ENCODE measurements around the gene PRODH2. TPM values are rescaled to one million over a fixed set of nuclear protein-coding genes. Genes with fewer than 3 reads are reported as not detected.

Gene PRODH2, protein sequence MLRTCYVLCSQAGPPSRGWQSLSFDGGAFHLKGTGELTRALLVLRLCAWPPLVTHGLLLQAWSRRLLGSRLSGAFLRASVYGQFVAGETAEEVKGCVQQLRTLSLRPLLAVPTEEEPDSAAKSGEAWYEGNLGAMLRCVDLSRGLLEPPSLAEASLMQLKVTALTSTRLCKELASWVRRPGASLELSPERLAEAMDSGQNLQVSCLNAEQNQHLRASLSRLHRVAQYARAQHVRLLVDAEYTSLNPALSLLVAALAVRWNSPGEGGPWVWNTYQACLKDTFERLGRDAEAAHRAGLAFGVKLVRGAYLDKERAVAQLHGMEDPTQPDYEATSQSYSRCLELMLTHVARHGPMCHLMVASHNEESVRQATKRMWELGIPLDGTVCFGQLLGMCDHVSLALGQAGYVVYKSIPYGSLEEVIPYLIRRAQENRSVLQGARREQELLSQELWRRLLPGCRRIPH
- not detected in 2 replicates for total RNA-seq

DNA sequence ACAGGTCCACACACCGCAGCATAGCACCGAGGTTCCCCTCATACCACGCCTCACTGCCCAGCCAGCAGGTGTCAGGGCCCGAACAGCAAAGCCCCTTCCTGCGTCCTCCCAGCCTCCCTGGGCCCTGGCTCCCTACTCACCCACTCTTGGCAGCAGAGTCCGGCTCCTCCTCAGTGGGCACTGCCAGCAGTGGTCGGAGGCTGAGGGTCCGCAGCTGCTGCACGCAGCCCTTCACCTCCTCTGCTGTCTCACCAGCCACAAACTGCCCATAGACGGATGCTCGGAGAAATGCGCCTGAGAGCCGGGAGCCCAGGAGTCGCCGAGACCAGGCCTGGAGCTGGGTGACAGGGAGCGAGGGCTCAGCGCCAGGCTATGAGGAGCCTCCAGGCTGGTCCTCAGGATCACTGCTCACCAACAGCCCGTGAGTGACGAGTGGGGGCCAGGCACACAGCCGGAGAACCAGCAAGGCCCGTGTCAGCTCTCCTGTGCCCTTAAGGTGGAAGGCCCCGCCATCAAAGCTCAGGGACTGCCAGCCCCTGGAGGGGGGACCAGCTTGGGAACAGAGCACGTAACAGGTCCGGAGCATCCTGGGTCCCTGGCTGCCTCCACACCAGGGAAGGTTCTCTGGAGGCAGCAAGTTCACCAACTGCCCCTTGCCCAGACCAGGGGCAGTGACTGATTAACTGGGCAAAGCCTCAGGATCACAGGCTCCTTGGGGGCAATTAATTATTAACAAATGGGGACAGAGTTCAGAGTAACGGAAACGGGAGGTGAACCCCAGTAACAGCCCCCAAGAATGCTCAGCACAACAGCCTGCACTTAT, at the start of gene PRODH2:
PRODH2 (minus strand) TSS at position 626 of the 823 bp plus-strand sequence; CDS start at position 586, 40 bp downstream.
- intact Hi-C loops (cut with micrococcal nuclease): no loop called here

DNA sequence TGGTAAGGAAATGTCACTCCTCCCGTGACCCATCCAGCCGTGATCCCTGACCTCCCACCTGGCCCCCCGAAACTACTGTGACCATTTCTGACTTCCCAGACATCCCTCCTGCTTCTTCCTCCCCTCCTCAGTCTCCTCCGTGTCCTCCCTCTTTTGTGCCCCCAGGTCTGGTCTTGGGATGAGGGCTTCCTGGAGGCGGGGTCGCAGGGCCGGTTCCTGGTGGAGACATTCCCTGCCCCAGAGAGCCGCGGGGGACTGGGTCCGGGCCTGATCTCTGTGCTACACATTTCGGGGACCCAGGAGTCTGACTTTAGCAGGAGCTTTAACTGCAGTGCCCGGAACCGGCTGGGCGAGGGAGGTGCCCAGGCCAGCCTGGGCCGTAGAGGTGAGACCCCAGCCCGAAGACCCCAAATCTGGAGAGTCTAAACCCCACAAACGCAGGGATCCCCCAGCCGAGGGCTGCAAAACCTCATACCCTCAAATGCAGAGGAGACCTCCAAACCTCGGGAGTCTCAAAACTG, 49.1 kb upstream of the PRODH2 start:
- intact Hi-C loops (cut with micrococcal nuclease): loop anchor here (10.0 kb wide), 1 partner anchor 167 kb away; no protein-coding TSS in a partner anchor

DNA sequence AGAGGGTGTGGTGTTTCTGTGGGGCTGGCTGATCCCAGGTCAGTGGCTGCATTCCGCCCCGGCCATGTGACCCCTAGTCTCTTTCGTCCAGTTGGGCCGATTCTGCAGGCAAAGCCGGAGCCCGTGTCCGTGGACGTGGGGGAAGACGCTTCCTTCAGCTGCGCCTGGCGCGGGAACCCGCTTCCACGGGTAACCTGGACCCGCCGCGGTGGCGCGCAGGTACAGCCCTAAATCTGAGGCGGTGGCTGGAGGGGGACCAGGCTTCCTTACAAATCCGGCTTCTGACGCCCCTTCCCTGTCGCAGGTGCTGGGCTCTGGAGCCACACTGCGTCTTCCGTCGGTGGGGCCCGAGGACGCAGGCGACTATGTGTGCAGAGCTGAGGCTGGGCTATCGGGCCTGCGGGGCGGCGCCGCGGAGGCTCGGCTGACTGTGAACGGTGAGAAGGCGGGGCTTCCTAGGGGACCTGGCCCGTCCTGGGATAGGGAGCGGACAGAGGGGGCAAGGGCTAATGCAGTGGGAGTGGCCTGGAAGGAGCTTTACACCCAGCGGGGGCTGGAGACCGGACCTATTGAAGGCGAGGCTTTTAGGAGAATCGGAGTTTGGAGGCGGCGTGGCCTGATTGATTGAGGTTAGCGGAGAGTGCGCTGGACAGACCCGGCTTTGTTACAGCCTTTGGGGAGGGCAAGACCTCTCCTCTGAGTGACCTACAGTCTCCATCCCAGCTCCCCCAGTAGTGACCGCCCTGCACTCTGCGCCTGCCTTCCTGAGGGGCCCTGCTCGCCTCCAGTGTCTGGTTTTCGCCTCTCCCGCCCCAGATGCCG, 48.4 kb upstream of the PRODH2 start:
- intact Hi-C loops (cut with micrococcal nuclease): loop anchor here (10.0 kb wide), 1 partner anchor 166 kb away; no protein-coding TSS in a partner anchor

DNA sequence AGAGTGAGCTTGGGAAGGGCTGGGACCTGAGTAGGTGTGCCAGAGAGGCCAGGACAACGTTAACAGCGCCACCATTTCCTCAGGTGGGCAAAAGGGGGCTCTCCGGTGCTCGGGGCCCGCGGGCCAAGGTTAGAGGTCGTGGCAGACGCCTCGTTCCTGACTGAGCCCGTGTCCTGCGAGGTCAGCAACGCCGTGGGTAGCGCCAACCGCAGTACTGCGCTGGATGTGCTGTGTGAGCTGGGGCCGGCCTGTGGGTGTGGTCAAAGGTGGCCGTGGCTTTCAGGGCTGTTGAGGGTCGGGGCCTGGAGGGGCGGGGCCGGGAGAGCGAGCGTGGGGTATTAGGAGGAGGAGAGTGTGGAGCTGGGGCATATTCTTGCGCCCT, 47.8 kb upstream of the PRODH2 start:
- intact Hi-C loops (cut with micrococcal nuclease): loop anchor here (10.0 kb wide), 1 partner anchor 166 kb away; no protein-coding TSS in a partner anchor

DNA sequence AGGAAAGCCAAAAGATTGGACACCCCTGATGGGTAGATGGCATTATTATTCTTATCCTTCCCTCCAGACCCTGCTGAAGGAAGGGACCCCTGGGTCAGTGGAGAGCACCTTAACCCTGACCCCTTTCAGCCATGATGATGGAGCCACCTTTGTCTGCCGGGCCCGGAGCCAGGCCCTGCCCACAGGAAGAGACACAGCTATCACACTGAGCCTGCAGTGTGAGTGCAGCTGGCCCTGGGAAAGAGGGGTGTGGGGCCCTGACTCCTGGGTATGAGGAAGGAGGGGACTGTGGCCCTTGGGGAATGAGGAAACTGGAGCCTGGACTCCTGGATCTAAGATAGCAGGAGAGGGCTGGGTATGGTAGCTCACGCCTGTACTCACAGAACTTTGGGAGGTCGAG, 46.8 kb upstream of the PRODH2 start:
- intact Hi-C loops (cut with micrococcal nuclease): no loop called here

DNA sequence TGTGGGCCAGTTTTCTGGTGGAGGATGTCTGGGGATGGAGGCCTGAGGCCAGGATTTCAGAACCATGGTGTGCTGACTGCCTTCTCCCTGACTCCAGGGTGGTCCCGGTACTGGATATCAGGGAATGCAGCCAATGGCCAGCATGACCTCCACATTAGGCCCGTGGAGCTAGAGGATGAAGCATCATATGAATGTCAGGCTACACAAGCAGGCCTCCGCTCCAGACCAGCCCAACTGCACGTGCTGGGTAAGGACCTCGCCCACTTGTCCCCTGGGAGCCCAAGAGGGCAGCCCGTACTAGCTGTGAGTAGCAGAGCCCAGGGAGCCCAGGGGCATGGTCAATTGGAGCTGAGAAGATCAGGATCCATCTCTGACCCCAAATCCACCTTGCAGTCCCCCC, 45.7 kb upstream of the PRODH2 start:
- intact Hi-C loops (cut with micrococcal nuclease): no loop called here

DNA sequence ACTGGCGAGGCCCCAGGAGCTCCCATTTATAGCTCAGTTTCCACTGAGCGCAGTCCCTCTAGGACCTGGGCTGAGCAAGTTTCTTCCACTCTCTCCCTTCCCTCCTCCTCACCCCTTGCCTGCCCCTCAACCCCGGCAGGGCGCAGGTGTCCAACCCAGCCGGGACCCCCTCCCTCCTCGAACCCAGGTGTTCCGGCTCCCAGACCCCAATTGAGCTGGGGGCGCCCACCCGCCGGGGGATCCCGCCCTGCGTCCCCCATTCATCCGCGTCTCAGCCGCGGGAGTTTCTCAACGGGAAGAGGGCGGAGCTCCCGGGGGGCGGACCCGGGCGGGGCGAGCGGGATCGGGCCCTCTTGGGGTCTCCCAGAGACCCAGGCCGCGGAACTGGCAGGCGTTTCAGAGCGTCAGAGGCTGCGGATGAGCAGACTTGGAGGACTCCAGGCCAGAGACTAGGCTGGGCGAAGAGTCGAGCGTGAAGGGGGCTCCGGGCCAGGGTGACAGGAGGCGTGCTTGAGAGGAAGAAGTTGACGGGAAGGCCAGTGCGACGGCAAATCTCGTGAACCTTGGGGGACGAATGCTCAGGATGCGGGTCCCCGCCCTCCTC, 44.0 kb upstream of the PRODH2 start, which contains the start of gene KIRREL2:
KIRREL2 (plus strand) TSS at position 366 of the 604 bp plus-strand sequence; CDS start at position 575, 209 bp downstream.
- intact Hi-C loops (cut with micrococcal nuclease): no loop called here

DNA sequence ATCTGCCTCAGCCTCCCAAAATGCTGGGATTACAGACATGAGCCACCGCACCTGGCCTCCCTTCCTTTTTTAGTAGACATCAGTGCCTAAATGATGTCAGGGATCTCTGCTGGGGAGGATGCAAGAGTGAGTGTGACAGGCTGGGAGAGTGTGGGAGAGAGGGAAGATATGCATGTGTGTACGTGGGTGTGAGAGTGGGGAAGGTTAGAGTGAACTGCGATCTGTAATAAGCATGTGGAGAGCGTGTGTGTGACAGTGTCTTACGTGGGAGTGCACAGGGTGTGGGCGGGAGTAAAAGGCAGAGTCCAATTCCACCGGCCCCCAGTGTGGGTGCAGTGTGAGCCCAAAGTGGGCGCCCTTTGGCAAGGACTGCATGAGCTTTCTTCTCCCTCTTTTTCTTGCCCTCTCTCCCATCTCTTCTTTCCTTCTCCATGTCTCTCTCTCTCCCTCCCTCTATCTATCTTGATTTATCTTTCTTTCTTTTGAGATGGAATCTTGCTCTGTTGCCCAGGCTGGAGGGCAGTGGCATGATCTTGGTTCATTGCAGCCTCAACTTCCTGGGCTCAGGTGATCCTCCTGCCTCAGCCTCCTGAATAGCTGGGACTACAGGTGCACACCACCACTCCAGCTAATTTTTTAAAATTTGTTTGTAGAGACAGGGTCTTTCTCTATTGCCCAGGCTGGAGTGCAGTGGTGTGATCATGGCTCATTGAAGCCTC, 40.6 kb upstream of the PRODH2 start:
- intact Hi-C loops (cut with micrococcal nuclease): no loop called here

DNA sequence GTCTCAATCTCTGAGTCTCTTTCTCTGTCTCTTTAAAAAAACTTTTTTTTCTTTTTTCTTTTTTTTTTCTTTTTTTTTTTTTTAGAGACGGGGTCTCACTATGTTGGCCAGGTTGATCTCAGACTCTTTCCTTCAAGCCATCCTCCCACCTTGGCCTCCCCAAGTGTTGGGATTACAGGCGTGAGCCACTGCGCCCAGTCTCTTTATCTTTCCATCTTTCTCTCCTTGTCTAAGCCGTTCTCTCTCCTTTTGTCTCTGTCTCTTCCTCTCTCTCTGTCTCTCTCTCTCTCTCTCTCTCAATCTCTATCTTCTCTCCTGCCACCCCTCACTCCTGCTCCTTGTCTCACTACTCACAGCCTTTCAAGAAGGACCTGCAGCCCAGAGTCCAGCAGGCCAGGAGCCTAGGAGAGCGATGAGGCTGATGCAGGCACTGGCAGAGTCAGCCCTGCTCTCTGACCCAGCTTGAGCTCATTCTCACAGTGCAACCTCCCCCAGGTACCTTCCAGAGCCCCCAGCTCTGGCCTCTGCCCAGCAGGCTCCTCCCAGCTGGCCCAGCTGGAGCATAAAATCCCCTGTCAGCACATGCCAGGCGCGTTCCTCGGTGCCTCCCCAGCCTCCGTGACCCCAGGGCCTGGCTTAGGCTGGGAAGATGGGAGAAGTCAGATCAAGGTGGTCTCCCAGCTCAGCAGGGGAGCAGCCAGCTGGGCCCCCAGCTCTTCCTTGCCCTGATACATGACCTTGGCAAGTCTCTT, 39.6 kb upstream of the PRODH2 start, which contains the start of gene NPHS1:
NPHS1 (minus strand) TSS at position 476 of the 752 bp plus-strand sequence. CDS start 667 bp downstream, outside the sequence.
- intact Hi-C loops (cut with micrococcal nuclease): no loop called here

DNA sequence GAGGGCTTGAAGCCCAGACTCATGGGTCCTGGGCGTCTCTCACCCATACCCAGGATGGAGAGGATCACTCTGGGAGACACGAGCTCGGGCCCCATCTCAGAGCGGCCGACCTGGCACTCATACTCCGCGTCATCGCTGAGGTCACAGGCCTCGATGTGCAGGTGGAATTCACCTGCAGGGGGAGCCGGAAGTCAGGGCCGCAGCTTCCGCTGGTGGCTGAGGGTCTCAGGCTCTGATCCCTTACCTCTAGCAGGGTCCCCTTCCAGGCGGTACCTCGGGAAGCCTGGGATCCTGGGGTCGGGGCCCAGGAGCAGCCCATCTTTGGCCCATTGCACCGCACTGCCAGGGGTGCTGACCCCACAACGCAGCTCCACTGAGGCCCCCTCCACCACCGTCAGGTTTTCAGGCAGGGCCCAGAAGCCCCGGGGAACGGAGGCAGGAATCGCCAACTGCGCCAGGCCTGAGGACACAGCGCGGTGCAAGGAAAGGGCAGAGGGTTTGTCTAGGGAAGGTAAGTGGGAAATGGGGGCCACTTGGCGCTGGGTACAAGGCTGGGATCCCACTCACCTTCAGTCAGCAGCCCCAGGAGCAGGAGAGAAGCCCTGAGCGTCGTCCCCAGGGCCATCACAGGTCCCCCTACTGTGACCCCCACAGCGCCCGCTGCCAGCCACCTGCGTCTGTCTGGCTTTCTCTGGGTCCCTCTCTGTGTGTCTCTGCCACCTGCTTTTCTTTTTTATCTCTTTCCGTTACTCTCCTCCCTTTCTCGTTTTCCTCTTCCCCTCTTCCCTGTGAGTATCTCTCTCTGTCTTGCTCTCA, 38.8 kb upstream of the PRODH2 start:
- intact Hi-C loops (cut with micrococcal nuclease): no loop called here

DNA sequence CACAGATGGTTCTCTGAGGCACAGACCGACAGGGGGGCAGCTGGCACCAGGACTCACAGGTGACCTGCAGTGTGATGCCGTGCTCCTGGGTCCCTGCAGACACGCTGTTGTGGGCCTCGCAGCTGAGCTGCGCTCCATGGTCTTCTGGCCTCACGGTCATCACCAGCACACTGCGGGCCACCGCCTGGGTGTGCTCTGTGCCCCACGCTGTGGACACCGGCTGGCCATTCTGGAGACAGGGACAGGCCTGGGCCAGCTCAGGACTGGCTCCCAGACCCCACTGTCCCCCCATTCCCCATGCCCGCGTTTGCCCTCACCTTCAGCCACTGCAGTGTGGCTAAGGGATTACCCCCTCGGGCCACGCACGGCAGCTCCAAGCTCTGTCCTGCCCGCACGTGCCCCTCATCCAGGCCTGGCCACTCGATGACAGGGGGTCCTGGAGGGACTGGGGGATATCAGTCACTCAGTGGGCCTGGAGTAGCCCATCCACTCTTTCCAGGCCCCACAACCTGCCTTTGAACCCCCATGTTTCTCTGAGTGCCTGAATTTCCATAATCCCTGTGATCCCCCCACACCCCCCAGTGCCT, 36.4 kb upstream of the PRODH2 start:
- intact Hi-C loops (cut with micrococcal nuclease): no loop called here

DNA sequence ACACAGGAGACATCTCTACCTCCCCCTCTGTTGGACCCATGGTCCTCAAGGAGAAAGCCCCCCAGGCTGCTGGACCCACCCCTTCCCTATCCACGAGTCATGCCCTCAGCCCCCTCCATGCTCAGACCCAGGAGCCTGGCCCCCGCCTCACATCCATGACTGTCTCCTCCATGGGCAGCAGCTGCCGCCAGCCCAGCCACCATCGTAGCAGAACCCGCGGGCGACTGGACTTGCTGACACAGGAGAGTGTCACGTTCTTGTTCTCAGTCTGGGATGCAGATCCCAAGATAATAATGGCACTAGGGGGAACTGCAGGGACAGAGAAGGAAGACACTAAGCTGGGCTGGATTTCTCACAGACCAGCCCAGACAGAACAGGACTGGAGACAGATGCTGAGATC, 35.8 kb upstream of the PRODH2 start:
- intact Hi-C loops (cut with micrococcal nuclease): no loop called here

DNA sequence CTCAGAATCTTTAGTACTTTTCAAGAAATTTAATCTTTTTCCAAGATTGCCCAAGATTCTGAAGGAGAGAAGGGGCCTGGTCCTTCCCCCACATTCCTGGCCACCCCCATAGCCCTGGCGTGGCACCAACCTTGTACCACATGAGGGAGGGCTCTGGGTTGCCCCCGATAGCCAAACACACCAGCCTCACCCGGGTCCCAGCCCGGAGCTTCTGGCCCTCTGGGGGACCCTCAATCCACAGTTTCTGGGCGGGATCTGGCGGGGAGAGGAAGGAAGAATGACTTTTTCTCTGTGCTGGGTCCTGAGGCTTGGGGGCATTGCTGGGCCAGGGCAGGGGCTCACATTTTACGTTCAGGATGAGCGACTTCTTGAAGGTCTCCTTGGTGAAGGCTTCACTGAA, 35.3 kb upstream of the PRODH2 start:
- intact Hi-C loops (cut with micrococcal nuclease): no loop called here

DNA sequence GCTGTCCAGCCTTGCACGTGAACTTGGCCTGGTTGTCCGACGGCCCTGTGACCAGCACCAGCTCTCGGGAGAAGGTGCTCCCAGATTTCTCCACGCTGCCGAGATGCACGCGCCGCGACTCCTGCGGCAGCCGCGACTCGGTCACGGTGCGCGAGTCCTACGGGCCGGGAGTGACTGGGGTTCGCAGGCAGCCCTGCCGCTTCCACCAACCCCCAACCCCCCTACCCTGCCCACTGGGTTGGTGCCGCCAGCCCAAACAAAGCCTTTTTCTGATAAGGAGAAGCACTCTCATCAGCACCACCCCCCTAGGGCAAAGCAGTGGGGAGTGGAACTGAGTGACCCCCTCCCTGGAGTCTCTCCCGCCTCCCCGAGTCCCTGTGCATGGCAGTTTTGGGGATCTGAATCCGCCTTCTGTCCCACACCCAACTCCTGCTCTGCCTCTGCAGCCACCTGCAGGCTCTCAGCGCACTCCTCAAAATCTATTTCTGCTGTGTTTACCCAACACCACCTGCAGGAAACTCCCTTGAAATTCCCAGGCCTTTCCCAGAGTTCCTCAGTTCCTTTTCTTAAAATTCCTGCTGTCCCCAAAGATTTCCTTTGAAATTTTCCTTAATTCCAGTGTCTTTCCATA, 33.5 kb upstream of the PRODH2 start:
- intact Hi-C loops (cut with micrococcal nuclease): no loop called here

DNA sequence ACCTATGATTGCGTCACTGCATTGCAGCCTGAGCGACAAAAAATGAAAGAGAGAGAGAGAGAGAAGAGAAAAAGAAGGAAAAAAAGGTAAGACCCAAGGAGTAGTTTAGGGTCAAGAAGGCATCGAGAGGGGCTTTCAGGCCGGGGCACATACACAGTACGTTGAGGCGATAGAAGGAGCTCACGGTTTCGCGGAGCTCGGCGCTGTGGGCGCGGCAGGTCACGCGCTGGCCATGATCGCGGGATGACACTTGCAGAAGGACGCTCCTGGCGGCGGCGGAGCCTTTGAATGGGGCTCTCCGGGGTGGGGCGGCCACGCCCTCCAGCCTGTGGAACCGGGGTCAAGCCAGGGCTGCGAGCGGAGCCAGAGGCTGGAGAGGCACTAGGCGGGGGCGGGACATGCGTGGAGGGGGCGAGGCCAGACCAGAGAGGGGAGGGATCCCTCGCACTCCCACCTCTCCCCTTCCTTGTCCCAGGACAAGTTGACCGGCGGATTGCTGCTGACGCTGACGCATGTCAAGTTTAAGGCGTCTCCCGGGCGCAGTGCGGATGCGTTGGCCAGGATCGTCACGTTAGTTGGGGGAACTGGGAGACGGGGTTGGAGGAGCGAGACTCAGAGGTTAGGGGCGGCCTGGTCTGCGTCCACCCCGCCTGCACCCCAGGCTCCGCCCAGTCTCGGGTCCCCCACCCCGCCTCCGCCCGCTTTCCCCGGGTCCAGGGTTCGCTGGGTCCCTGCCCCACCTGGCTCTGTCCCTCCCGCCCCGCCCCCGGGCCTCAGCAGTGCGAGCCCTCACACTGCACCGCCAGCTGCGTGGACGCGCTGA, 32.8 kb upstream of the PRODH2 start:
- intact Hi-C loops (cut with micrococcal nuclease): no loop called here

DNA sequence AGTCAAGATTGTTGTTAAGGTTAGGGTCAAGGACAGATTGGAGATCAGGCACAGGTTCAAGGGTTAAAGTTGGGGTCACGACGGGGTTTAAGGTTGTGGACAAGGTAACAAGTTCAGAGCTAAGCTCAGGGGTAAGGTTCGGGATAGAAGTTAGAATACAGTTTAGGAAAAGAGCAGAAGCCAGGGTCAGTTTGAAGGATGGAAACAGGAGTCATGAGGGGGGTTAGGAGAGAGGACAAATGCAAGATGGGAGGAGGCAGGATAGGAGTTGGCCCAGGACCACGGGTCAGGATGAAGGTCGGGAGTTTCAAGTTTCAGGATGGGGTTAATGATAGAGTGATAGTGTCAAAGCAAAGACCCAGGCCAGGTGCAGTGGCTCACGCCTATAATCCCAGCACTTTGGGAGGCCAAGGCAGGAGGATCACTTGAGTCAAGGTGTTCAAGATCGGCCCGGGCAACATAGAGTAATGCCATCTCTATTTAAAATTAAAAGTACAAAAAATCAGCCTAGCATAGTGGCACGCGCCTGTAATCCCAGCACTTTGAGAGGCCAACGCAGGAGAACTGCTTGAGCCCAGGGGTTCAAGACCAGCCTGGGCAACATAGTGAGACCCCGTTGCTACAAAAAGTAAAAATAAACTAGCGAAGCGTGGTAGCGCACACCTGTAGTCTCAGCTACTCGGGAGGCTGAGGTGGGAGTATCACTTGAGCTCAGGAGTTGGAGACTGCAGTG, 32.0 kb upstream of the PRODH2 start:
- intact Hi-C loops (cut with micrococcal nuclease): no loop called here
